A549 (cell line): ENCODE data around the gene TMEM220. TPM values are rescaled to one million over a fixed set of nuclear protein-coding genes. Genes with fewer than 3 reads are reported as not detected.
A peak's percentile ranks its signal among the peaks of the same experiment; 100 is the strongest.

Source experiments
- ATAC-seq, 2 experiments: fragments of 200-7000 bp in 1 of 2; fragments of >200 bp in 1 of 2; cut with Nextera tagmentation in 1 of 2; cut with Tn5 transposase in 1 of 2; 3 replicates each; pipeline versions ENCODE4 v1.8.0 to v1.9.1; 2018 to 2020; ENCODE audit warnings: mild to moderate bottlenecking in 1 of 2, moderate library complexity in 1 of 2
- CTCF ChIA-PET: fragments of 300-600 bp; sonication (Branson Sonifier 250); formaldehyde crosslinking; extraction: SDS; loops from one replicate; lab custom pipeline; 2021; ENCODE audit warnings: antibody characterized with exemption, inconsistent platforms; lab: Yijun Ruan, JAX
- POLR2A ChIA-PET: fragments of 350-600 bp; formaldehyde crosslinking; extraction: SDS; loops from one replicate; lab custom pipeline; 2021; ENCODE audit warnings: antibody characterized with exemption, inconsistent platforms; lab: Yijun Ruan, JAX
- DNase-seq, 2 experiments: peaks; one replicate each; pipeline versions ENCODE4 v3.0.0 to v3.0.0-alpha.2; 2011 to 2016; ENCODE audit warnings: low read depth in 1 of 2, low spot score in 1 of 2
- FAIRE-seq: peaks from 2 replicates; lab custom pipeline; 2011; peaks lifted over from hg19 to GRCh38; lab: Jason Lieb, UNC
- H3K27ac ChIP-seq, 2 experiments: fragments of >200 bp; sonication (Bioruptor Twin); formaldehyde crosslinking; 3 replicates each; pipeline ENCODE4 v1.5.1; 2016 to 2017
- H3K4me1 ChIP-seq: fragments of >200 bp; sonication (Bioruptor Twin); formaldehyde crosslinking; 3 replicates; pipeline ENCODE4 v1.6.1; 2016
- H3K4me2 ChIP-seq: fragments of >200 bp; sonication (Bioruptor Twin); formaldehyde crosslinking; 3 replicates; pipeline ENCODE4 v1.6.1; 2016
- H3K4me3 ChIP-seq: fragments of >200 bp; sonication (Bioruptor Twin); formaldehyde crosslinking; 3 replicates; pipeline ENCODE4 v1.5.1; 2016
- H3K9me3 ChIP-seq: fragments of >200 bp; sonication (Bioruptor Twin); formaldehyde crosslinking; 3 replicates; pipeline ENCODE4 v1.6.1; 2016
- ATOH8 ChIP-seq: fragments of 250-450 bp; sonication (Bioruptor Pico); IDR thresholded peaks from 2 replicates; pipeline ENCODE4 v1.5.0; 2020; ENCODE audit warnings: low read depth, mild to moderate bottlenecking, moderate library complexity
- CHD2 ChIP-seq: fragments of 150-350 bp; IDR thresholded peaks from 2 replicates; pipeline ENCODE4 v1.6.1; 2014; ENCODE audit warnings: low read length; ENCODE audit not compliant: partially characterized antibody
- CHD4 ChIP-seq: fragments of 200-600 bp; sonication (generic); IDR thresholded peaks from 2 replicates; pipeline ENCODE4 v1.6.1; 2016; ENCODE audit warnings: antibody characterized with exemption, mild to moderate bottlenecking, borderline replicate concordance
- E2F6 ChIP-seq: IDR thresholded peaks from 2 replicates; pipeline ENCODE4 v1.6.1; 2012; ENCODE audit warnings: low read depth, borderline replicate concordance
- EHMT2 ChIP-seq: fragments of 200-600 bp; sonication (generic); IDR thresholded peaks from 2 replicates; pipeline ENCODE4 v1.6.1; 2016; ENCODE audit warnings: antibody characterized with exemption, low read depth, mild to moderate bottlenecking, moderate library complexity
- EP300 ChIP-seq, 2 experiments: fragments of >200 bp; sonication (Bioruptor Twin); formaldehyde crosslinking; IDR thresholded peaks; 2 replicates in 1 of 2; 3 replicates in 1 of 2; pipeline ENCODE4 v1.6.1; 2016 to 2017
- FOSL2 ChIP-seq, 2 experiments: fragments of 450-650 bp in 1 of 2; fragments of >200 bp in 1 of 2; sonication (Bioruptor Twin) in 1 of 2; formaldehyde crosslinking; IDR thresholded peaks; 2 replicates each; pipeline versions ENCODE4 v1.5.0 to v1.6.1; 2016 to 2020; ENCODE audit warnings: mild to moderate bottlenecking in 1 of 2, moderate library complexity in 1 of 2
- FOXS1 ChIP-seq: fragments of 250-450 bp; sonication (Bioruptor Pico); IDR thresholded peaks from 2 replicates; pipeline ENCODE4 v1.5.0; 2020; ENCODE audit warnings: mild to moderate bottlenecking, moderate library complexity
- GATA3 ChIP-seq: IDR thresholded peaks from 2 replicates; pipeline ENCODE4 v1.6.1; 2012; ENCODE audit warnings: borderline replicate concordance
- HDAC2 ChIP-seq: fragments of 200-600 bp; sonication (generic); IDR thresholded peaks from 2 replicates; pipeline ENCODE4 v1.6.1; 2016
- HMGXB4 ChIP-seq: fragments of 250-450 bp; sonication (Bioruptor Pico); IDR thresholded peaks from 2 replicates; pipeline ENCODE4 v1.5.0; 2021; ENCODE audit warnings: mild to moderate bottlenecking, moderate library complexity, borderline replicate concordance
- JUNB ChIP-seq: fragments of >200 bp; sonication (Bioruptor Twin); formaldehyde crosslinking; IDR thresholded peaks from 2 replicates; pipeline ENCODE4 v1.6.1; 2016
- KDM1A ChIP-seq: fragments of 200-600 bp; sonication (generic); IDR thresholded peaks from 2 replicates; pipeline ENCODE4 v1.6.1; 2016; ENCODE audit warnings: low read depth, mild to moderate bottlenecking
- MAX ChIP-seq: IDR thresholded peaks from 2 replicates; pipeline ENCODE4 v1.6.1; 2012
- MYC ChIP-seq: IDR thresholded peaks from 2 replicates; pipeline ENCODE4 v1.6.1; 2012; ENCODE audit warnings: mild to moderate bottlenecking, inconsistent platforms, low read length, improper control_type of control experiment, borderline replicate concordance
- NR3C1 ChIP-seq: fragments of >200 bp; sonication (Bioruptor Twin); formaldehyde crosslinking; IDR thresholded peaks from 3 replicates; pipeline ENCODE4 v1.6.1; 2017
- PHF8 ChIP-seq: fragments of 200-600 bp; sonication (generic); IDR thresholded peaks from 2 replicates; pipeline ENCODE4 v1.6.1; 2016; ENCODE audit warnings: low read depth, mild to moderate bottlenecking, antibody characterized with exemption, moderate library complexity, borderline replicate concordance
- POLR2A ChIP-seq: IDR thresholded peaks from 2 replicates; pipeline ENCODE4 v1.6.1; 2012; ENCODE audit warnings: mild to moderate bottlenecking, low read length
- RAD21 ChIP-seq, 2 experiments: fragments of >200 bp in 1 of 2; sonication (Bioruptor Twin) in 1 of 2; formaldehyde crosslinking in 1 of 2; IDR thresholded peaks in 1 of 2; conservative IDR thresholded peaks in 1 of 2; 2 replicates in 1 of 2; 3 replicates in 1 of 2; pipeline ENCODE4 v1.6.1; 2012 to 2018; ENCODE audit warnings: inconsistent platforms in 1 of 2
- RARB ChIP-seq: fragments of 250-450 bp; sonication (Bioruptor Pico); IDR thresholded peaks from 2 replicates; pipeline ENCODE4 v1.8.0; 2021; ENCODE audit warnings: mild to moderate bottlenecking, moderate library complexity
- RCOR1 ChIP-seq: fragments of 150-350 bp; IDR thresholded peaks from 2 replicates; pipeline ENCODE4 v1.6.1; 2014; ENCODE audit warnings: antibody characterized with exemption, low read length, low read depth
- SMC3 ChIP-seq: fragments of >200 bp; sonication (Bioruptor Twin); formaldehyde crosslinking; IDR thresholded peaks from 3 replicates; pipeline ENCODE4 v1.6.1; 2018; ENCODE audit warnings: inconsistent platforms
- SREBF2 ChIP-seq: fragments of 450-650 bp; IDR thresholded peaks from 2 replicates; pipeline ENCODE4 v1.6.1; 2014; ENCODE audit warnings: mild to moderate bottlenecking, moderate library complexity
- TP53 ChIP-seq: fragments of 250-450 bp; sonication (Bioruptor Pico); IDR thresholded peaks from 2 replicates; pipeline ENCODE4 v1.5.0; 2021; ENCODE audit warnings: mild to moderate bottlenecking, moderate library complexity
- ZSCAN20 ChIP-seq: fragments of 250-450 bp; sonication (Bioruptor Pico); IDR thresholded peaks from 2 replicates; pipeline ENCODE4 v1.8.0; 2022; ENCODE audit warnings: mild to moderate bottlenecking, moderate library complexity
- WGBS: methylation state at CpG from one replicate; pipeline ENCODE4 v1.1.6; 2017; ENCODE audit errors: missing lambda C conversion rate; 5-methylcytosine and 5-hydroxymethylcytosine counted together
- polyA plus RNA-seq, 4 experiments: library from polyadenylated mRNA; depleted of rRNA in 3 of 4; stranded (reverse); fragments of >200 nt; fragmentation: RNase III in 1 of 4; extraction: RNeasy Plus Mini Kit Qiagen cat#74134 plus additional on column Dnase treatment in 1 of 4; gene quantifications; 2 replicates in 3 of 4; 3 replicates in 1 of 4; pipeline ENCODE4 v1.2.3, GENCODE V29; 2011 to 2017

The TMEM220 gene
- polyA plus RNA-seq, 2 of the 4 experiments (the other 2 are of a cell fraction) = 3.8 to 6.3 TPM

- POLR2A ChIA-PET = no interaction called here
- no peak for FAIRE-seq
These were observed 47.4 kb upstream of the TMEM220 start for GRCh38 chr17:10777131-10777807.

DNA sequence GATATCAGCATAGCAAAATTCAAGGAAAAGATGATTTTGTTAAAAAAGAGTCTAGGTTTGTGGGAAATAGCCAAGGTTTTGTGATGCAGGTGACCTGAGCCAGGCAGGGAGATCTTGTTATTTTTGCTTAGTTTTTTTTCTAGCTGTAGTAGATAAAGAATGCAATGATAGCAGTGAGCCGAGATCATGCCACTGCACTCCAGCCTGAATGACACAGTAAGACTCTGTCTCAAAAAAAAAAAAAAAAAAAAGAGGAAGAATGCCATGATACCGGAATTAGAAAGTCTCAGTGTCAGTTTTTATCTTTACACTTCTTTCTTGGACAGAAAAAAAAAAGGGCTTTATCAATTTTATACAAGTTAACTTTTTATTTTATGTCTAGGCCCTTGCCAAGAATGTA lies 46.6 kb upstream of the TMEM220 start:
- Histone ChIP-seq H3K4me2 (no peak overlapping the region), H3K27ac (no peak overlapping the region; a peak in 1 of 6 replicates), H3K9me3 (peaks cover 12% of the 10 kb centered on the region), H3K4me3 (no peak overlapping the region), H3K4me1 (no peaks in the 10 kb centered on the region)
- ATAC-seq (no peak), DNase-seq (no peak), FAIRE-seq (peak; percentile 7)
- CTCF ChIA-PET = interaction anchor here (1.9 kb wide), 1 partner anchor 15 kb away, joined by 4 read pairs; no protein-coding TSS in a partner anchor
- 30% methylated on average over 2 of the region's 2 CpGs for WGBS
- TF ChIP-seq RAD21 (conservative IDR thresholded peaks at IDR 0.05 in 1 of 2, IDR thresholded peaks at IDR 0.05 in 1 of 2) = no peak
- no peak for TF ChIP-seq FOXS1 (CRISPR knock-in tag)
- no peak for TF ChIP-seq POLR2A
- no peak for TF ChIP-seq RARB (CRISPR knock-in tag)
- no peak for TF ChIP-seq E2F6
- no peak for TF ChIP-seq CHD4
- no peak for TF ChIP-seq JUNB
- no peak for TF ChIP-seq SREBF2
- TF ChIP-seq ZSCAN20 (CRISPR knock-in tag) = no peak
- no peak for TF ChIP-seq CHD2
- TF ChIP-seq PHF8 = no peak
- TF ChIP-seq RCOR1 = no peak
- no peak for TF ChIP-seq EHMT2
- TF ChIP-seq MAX = no peak
- TF ChIP-seq TP53 (CRISPR knock-in tag) = no peak
- no peak for TF ChIP-seq NR3C1
- TF ChIP-seq ATOH8 (CRISPR knock-in tag) = no peak
- TF ChIP-seq FOSL2 (IDR thresholded peaks at IDR 0.05) = no peak
- TF ChIP-seq FOSL2 (CRISPR knock-in tag; IDR thresholded peaks at IDR 0.05) = no peak
- TF ChIP-seq MYC = no peak
- no peak for TF ChIP-seq EP300 (IDR thresholded peaks at IDR 0.05)
- TF ChIP-seq, all 56 proteins: peak for 0
- POLR2A ChIA-PET = no interaction called here

More at GRCh38 chr17:10777131-10777807, 47.4 kb upstream of the TMEM220 start:
- Histone ChIP-seq H3K27ac (no peak overlapping the region), H3K4me2 (no peak overlapping the region), H3K9me3 (peaks cover 9% of the 10 kb centered on the region), H3K4me1 (no peaks in the 10 kb centered on the region), H3K4me3 (no peak overlapping the region)
- WGBS = 60% methylated on average over 11 of the region's 11 CpGs
- TF ChIP-seq SREBF2 (no peak), HMGXB4 (CRISPR knock-in tag) (no peak), SMC3 (no peak), KDM1A (no peak), GATA3 (no peak), EHMT2 (no peak), HDAC2 (no peak), EP300 (IDR thresholded peaks at IDR 0.05) (no peak)
- CTCF ChIA-PET = interaction anchor here (1.3 to 1.9 kb wide), 2 partner anchors 10 to 16 kb away, joined by 3 to 4 read pairs; no protein-coding TSS in a partner anchor
- ATAC-seq = no peak
- DNase-seq = no peak
